ENCODE results near the gene FGFR3. TPM values are rescaled to one million over a fixed set of nuclear protein-coding genes. Genes with fewer than 3 reads are reported as not detected.

The FGFR3 gene
- total and polyA plus RNA-seq, 9 of the 15 experiments (the other 6 are each of a cell fraction or from before 2014, with no cell fraction given): 1.2 to 60.4 (median 12.7) TPM

DNA sequence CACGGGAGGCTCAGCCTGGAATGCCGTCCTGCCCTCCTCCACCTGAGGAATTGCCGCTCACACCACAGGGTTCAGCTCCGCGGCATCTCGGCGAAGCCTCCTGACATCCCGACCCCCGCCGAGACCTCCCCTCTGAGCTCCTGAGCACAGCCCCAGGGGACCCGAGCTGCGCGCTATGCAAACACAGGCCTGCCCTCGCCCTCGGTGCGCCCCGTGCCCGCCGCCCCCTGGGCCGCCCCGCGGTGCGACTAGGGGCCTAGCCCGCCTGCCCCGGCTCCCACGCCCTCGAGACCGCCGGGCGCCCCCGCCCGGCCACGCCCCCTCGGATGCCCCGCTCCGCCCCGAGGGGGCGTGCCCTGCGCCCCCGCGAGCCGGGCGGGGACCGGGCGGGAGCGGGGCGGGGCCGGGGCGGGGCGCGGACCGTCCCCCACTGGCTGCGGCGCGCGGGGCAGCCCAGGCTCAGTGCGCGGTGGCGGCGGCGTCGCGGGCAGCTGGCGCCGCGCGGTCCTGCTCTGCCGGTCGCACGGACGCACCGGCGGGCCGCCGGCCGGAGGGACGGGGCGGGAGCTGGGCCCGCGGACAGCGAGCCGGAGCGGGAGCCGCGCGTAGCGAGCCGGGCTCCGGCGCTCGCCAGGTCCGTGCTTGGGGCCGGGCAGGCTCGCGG is at the start of gene FGFR3 (continued):
- TF ChIP-seq ETS2 (tag; IDR thresholded peaks at IDR 0.05; ENCODE audit: borderline replicate concordance, poor library complexity, severe bottlenecking): no peak
- TF ChIP-seq PURB (CRISPR knock-in tag; IDR thresholded peaks at IDR 0.05; ENCODE audit: low read depth): no peak
- TF ChIP-seq ETV6 (IDR thresholded peaks at IDR 0.05; ENCODE audit: borderline replicate concordance in 1 of 2, low read depth in 2 of 2, low read length in 1 of 2): no peak
- TF ChIP-seq ETV6 (CRISPR knock-in tag; IDR thresholded peaks at IDR 0.05; ENCODE audit: borderline replicate concordance): no peak
- TF ChIP-seq, protein P1, sequence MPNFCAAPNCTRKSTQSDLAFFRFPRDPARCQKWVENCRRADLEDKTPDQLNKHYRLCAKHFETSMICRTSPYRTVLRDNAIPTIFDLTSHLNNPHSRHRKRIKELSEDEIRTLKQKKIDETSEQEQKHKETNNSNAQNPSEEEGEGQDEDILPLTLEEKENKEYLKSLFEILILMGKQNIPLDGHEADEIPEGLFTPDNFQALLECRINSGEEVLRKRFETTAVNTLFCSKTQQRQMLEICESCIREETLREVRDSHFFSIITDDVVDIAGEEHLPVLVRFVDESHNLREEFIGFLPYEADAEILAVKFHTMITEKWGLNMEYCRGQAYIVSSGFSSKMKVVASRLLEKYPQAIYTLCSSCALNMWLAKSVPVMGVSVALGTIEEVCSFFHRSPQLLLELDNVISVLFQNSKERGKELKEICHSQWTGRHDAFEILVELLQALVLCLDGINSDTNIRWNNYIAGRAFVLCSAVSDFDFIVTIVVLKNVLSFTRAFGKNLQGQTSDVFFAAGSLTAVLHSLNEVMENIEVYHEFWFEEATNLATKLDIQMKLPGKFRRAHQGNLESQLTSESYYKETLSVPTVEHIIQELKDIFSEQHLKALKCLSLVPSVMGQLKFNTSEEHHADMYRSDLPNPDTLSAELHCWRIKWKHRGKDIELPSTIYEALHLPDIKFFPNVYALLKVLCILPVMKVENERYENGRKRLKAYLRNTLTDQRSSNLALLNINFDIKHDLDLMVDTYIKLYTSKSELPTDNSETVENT (CRISPR knock-in tag; IDR thresholded peaks at IDR 0.05): peak; percentile 38; the same call in 1 of the 2 replicates
- TF ChIP-seq BACH1 (tag; IDR thresholded peaks at IDR 0.05): no peak
- TF ChIP-seq JUND (IDR thresholded peaks at IDR 0.05; ENCODE audit: borderline replicate concordance, low read depth, low read length): no peak
- TF ChIP-seq JUND (tag; IDR thresholded peaks at IDR 0.05; ENCODE audit: borderline replicate concordance, low read depth, low read length): no peak
- no peak for TF ChIP-seq SMAD3 (CRISPR knock-in tag; conservative IDR thresholded peaks at IDR 0.05)
- TF ChIP-seq, protein P2, sequence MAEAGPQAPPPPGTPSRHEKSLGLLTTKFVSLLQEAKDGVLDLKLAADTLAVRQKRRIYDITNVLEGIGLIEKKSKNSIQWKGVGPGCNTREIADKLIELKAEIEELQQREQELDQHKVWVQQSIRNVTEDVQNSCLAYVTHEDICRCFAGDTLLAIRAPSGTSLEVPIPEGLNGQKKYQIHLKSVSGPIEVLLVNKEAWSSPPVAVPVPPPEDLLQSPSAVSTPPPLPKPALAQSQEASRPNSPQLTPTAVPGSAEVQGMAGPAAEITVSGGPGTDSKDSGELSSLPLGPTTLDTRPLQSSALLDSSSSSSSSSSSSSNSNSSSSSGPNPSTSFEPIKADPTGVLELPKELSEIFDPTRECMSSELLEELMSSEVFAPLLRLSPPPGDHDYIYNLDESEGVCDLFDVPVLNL (CRISPR knock-in tag; IDR thresholded peaks at IDR 0.05; ENCODE audit: low read depth): no peak
- TF ChIP-seq ZNF12 (CRISPR knock-in tag; IDR thresholded peaks at IDR 0.05): no peak
- no peak for TF ChIP-seq TRIM24 (IDR thresholded peaks at IDR 0.05)
- TF ChIP-seq ATF2 (CRISPR knock-in tag; IDR thresholded peaks at IDR 0.05): no peak
- peak; percentile 93 for TF ChIP-seq KDM5B (IDR thresholded peaks at IDR 0.05; ENCODE audit: insufficient replicate concordance, low read depth, low read length)
- TF ChIP-seq, protein P3, sequence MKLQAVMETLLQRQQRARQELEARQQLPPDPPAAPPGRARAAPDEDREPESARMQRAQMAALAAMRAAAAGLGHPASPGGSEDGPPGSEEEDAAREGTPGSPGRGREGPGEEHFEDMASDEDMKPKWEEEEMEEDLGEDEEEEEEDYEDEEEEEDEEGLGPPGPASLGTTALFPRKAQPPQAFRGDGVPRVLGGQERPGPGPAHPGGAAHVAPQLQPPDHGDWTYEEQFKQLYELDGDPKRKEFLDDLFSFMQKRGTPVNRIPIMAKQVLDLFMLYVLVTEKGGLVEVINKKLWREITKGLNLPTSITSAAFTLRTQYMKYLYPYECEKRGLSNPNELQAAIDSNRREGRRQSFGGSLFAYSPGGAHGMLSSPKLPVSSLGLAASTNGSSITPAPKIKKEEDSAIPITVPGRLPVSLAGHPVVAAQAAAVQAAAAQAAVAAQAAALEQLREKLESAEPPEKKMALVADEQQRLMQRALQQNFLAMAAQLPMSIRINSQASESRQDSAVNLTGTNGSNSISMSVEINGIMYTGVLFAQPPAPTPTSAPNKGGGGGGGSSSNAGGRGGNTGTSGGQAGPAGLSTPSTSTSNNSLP (IDR thresholded peaks at IDR 0.05; ENCODE audit: borderline replicate concordance, low read depth, low read length): no peak
- no peak for TF ChIP-seq HDAC8 (tag; IDR thresholded peaks at IDR 0.05)
- no peak for TF ChIP-seq KAT2B (IDR thresholded peaks at IDR 0.05; ENCODE audit: low read depth, low read length)
- no peak for TF ChIP-seq NBN (IDR thresholded peaks at IDR 0.05; ENCODE audit: low read depth)
- no peak for TF ChIP-seq ZNF79 (CRISPR knock-in tag; IDR thresholded peaks at IDR 0.05; ENCODE audit: low read depth)
- TF ChIP-seq ZNF175 (CRISPR knock-in tag; IDR thresholded peaks at IDR 0.05; ENCODE audit: low read depth): no peak
- TF ChIP-seq, protein P4, sequence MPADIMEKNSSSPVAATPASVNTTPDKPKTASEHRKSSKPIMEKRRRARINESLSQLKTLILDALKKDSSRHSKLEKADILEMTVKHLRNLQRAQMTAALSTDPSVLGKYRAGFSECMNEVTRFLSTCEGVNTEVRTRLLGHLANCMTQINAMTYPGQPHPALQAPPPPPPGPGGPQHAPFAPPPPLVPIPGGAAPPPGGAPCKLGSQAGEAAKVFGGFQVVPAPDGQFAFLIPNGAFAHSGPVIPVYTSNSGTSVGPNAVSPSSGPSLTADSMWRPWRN (IDR thresholded peaks at IDR 0.05; ENCODE audit: low read depth): no peak
